HCT116 (cell line): ENCODE measurements around the gene PLEKHG3. TPM values are rescaled to one million over a fixed set of nuclear protein-coding genes. Genes with fewer than 3 reads are reported as not detected.

Experiments
- ATAC-seq: fragments of 200-7000 bp; cut with Tn5 transposase; 2 replicates; pipeline ENCODE4 v1.9.1; 2020; ENCODE audit warnings: mild to moderate bottlenecking, moderate library complexity
- BruUV-seq: library from RNA; stranded (reverse); fragments of 400-500 nt; replicated peaks from 2 replicates; lab custom pipeline; 2021; lab: Mats Ljungman, UMichigan
- CTCF ChIA-PET: fragments of 300-600 bp; sonication (Branson Sonifier 250); formaldehyde crosslinking; loops from one replicate; lab custom pipeline; 2021; ENCODE audit warnings: antibody characterized with exemption; lab: Charles Lee
- POLR2A ChIA-PET: fragments of 300-600, 350-600 bp; sonication (Branson Sonifier 250); formaldehyde crosslinking; loops from one replicate; lab custom pipeline; 2021; ENCODE audit warnings: antibody characterized with exemption; lab: Charles Lee
- RAD21 ChIA-PET, 2 experiments: fragments of 300-600 bp; sonication (Branson Sonifier 250); formaldehyde crosslinking; loops; one replicate each; lab custom pipeline; 2023; ENCODE audit warnings: low total read pairs in 2 of 2; ENCODE audit not compliant: uncharacterized antibody in 2 of 2, unreplicated experiment in 2 of 2, low non-redundant PET in 1 of 2; lab: Charles Lee
- DNase-seq: peaks from one replicate; pipeline ENCODE4 v3.0.0-alpha.2; 2010; ENCODE audit warnings: low read depth, low spot score
- H2AFZ ChIP-seq: fragments of 200-600 bp; shearing (Covaris generic), sonication (generic); 2 replicates; pipeline ENCODE4 v1.6.1; 2017; ENCODE audit warnings: low read depth, mixed run types, mixed read lengths, antibody characterized with exemption, low read length; ENCODE audit not compliant: poor library complexity, severe bottlenecking
- H3K27ac ChIP-seq: 2 replicates; pipeline ENCODE4 v1.5.1; 2012; ENCODE audit warnings: low read depth, low read length
- H3K27me3 ChIP-seq: fragments of 200-600 bp; sonication (generic); 2 replicates; pipeline ENCODE4 v1.6.1; 2016; ENCODE audit warnings: mixed run types, low read length, mixed read lengths; ENCODE audit not compliant: insufficient read depth
- H3K36me3 ChIP-seq, 2 experiments: fragments of 200-500 bp in 1 of 2; fragments of 200-600 bp in 1 of 2; sonication (Bioruptor generic) in 1 of 2; sonication (generic) in 1 of 2; 2 replicates each; pipeline versions ENCODE4 v1.5.1 to v1.6.1; 2014 to 2016; ENCODE audit warnings: low read length in 2 of 2, inconsistent platforms in 1 of 2, mixed read lengths in 1 of 2, mixed run types in 1 of 2; ENCODE audit not compliant: insufficient read depth in 2 of 2, control insufficient read depth in 1 of 2
- H3K4me1 ChIP-seq, 2 experiments: fragments of 200-600 bp in 1 of 2; sonication (generic) in 1 of 2; 2 replicates each; pipeline versions ENCODE4 v1.5.1 to v1.6.1; 2012 to 2017; ENCODE audit warnings: low read length in 2 of 2, inconsistent platforms in 1 of 2, mild to moderate bottlenecking in 1 of 2, mixed read lengths in 1 of 2, mixed run types in 1 of 2, moderate library complexity in 1 of 2; ENCODE audit not compliant: insufficient read depth in 2 of 2, control insufficient read depth in 1 of 2
- H3K4me2 ChIP-seq: fragments of 200-600 bp; sonication (generic); 2 replicates; pipeline ENCODE4 v1.6.1; 2017; ENCODE audit warnings: mixed run types, low read length, mixed read lengths
- H3K4me3 ChIP-seq, 2 experiments: fragments of 200-600 bp in 1 of 2; sonication (generic) in 1 of 2; replicated peaks in 1 of 2; 2 replicates each; pipeline ENCODE4 v1.5.1; 2011 to 2016; ENCODE audit warnings: low read length in 2 of 2, control low read depth in 1 of 2, low read depth in 1 of 2, mild to moderate bottlenecking in 1 of 2, mixed read lengths in 1 of 2, mixed run types in 1 of 2
- H3K79me2 ChIP-seq: fragments of 200-600 bp; sonication (generic); 2 replicates; pipeline ENCODE4 v1.6.1; 2017; ENCODE audit warnings: mild to moderate bottlenecking, mixed run types, low read length, moderate library complexity, mixed read lengths; ENCODE audit not compliant: insufficient read depth
- H3K9ac ChIP-seq: fragments of 200-600 bp; sonication (generic); 2 replicates; pipeline ENCODE4 v1.6.1; 2016; ENCODE audit warnings: low read length, mixed read lengths
- H3K9me2 ChIP-seq: fragments of 200-600 bp; sonication (generic), shearing (Covaris generic); 2 replicates; pipeline ENCODE4 v1.6.1; 2017; ENCODE audit warnings: mixed run types, mild to moderate bottlenecking, moderate library complexity; ENCODE audit not compliant: insufficient read depth
- H3K9me3 ChIP-seq, 2 experiments: fragments of 200-500 bp in 1 of 2; fragments of 200-600 bp in 1 of 2; sonication (Bioruptor generic) in 1 of 2; sonication (generic) in 1 of 2; 2 replicates each; pipeline ENCODE4 v1.6.1; 2014 to 2017; ENCODE audit warnings: low read length in 2 of 2, mixed read lengths in 2 of 2, inconsistent platforms in 1 of 2, low read depth in 1 of 2, mild to moderate bottlenecking in 1 of 2, mixed run types in 1 of 2, moderate library complexity in 1 of 2; ENCODE audit not compliant: control insufficient read depth in 1 of 2, insufficient read depth in 1 of 2
- H4K20me1 ChIP-seq: fragments of 200-600 bp; sonication (generic), shearing (Covaris generic); 2 replicates; pipeline ENCODE4 v1.6.1; 2017; ENCODE audit warnings: mixed run types, mild to moderate bottlenecking, moderate library complexity; ENCODE audit not compliant: insufficient read depth
- CBX3 ChIP-seq: IDR thresholded peaks from 2 replicates; pipeline ENCODE4 v1.6.1; 2012; ENCODE audit warnings: low read depth
- CEBPB ChIP-seq: IDR thresholded peaks from 2 replicates; pipeline ENCODE4 v1.6.1; 2012; ENCODE audit warnings: low read depth
- CTCF ChIP-seq, 3 experiments: fragments of 200-600 bp in 1 of 3; sonication (generic) in 1 of 3; IDR thresholded peaks in 2 of 3; conservative IDR thresholded peaks in 1 of 3; 2 replicates each; pipeline ENCODE4 v1.5.1; 2012 to 2017; ENCODE audit warnings: low read depth in 2 of 3, low read length in 2 of 3, antibody characterized with exemption in 1 of 3, borderline replicate concordance in 1 of 3, control low read depth in 1 of 3, mild to moderate bottlenecking in 1 of 3, mixed read lengths in 1 of 3, mixed run types in 1 of 3, moderate library complexity in 1 of 3; ENCODE audit not compliant: insufficient read depth in 1 of 3
- ELF1 ChIP-seq: IDR thresholded peaks from 2 replicates; pipeline ENCODE4 v1.6.1; 2012; ENCODE audit warnings: low read depth, borderline replicate concordance
- FOSL1 ChIP-seq: IDR thresholded peaks from 2 replicates; pipeline ENCODE4 v1.6.1; 2012; ENCODE audit warnings: low read depth
- JUND ChIP-seq: IDR thresholded peaks from 2 replicates; pipeline ENCODE4 v1.6.1; 2012
- POLR2A ChIP-seq: IDR thresholded peaks from 2 replicates; pipeline ENCODE4 v1.7.0; 2011; ENCODE audit warnings: borderline replicate concordance; ENCODE audit not compliant: insufficient read depth, insufficient read length; ENCODE audit errors: extremely low read depth
- RAD21 ChIP-seq: IDR thresholded peaks from 2 replicates; pipeline ENCODE4 v1.6.1; 2012; ENCODE audit warnings: low read depth, mild to moderate bottlenecking
- TCF7L2 ChIP-seq: IDR thresholded peaks from 2 replicates; pipeline ENCODE4 v1.7.0; 2011; ENCODE audit warnings: borderline replicate concordance, inconsistent platforms; ENCODE audit not compliant: insufficient read depth, insufficient read length; ENCODE audit errors: extremely low read depth
- YY1 ChIP-seq: IDR thresholded peaks from 2 replicates; pipeline ENCODE4 v1.6.1; 2011; ENCODE audit warnings: low read length, low read depth, moderate library complexity, mild to moderate bottlenecking; ENCODE audit not compliant: insufficient replicate concordance; ENCODE audit errors: extremely low read depth
- ZFX ChIP-seq: fragments of 450-650 bp; IDR thresholded peaks from 2 replicates; pipeline ENCODE4 v1.6.1; 2017
- ZNF274 ChIP-seq: fragments of 200-500 bp; sonication (Bioruptor generic); IDR thresholded peaks from 2 replicates; pipeline ENCODE4 v1.6.1; 2014; ENCODE audit warnings: mild to moderate bottlenecking, low read depth, low read length, inconsistent platforms
- intact Hi-C: fragments of 100-400 bp; cut with micrococcal nuclease; formaldehyde crosslinking; loops from 2 replicates; pipeline ENCODE4 v1.10.0; 2022
- total RNA-seq: library from RNA; stranded (reverse); gene quantifications from one replicate; pipeline ENCODE4 v1.2.1, GENCODE V29; 2021; ENCODE audit not compliant: unreplicated experiment
- TF ChIP-seq, protein P1 (sequence below): IDR thresholded peaks from 2 replicates; pipeline ENCODE4 v1.6.1; 2011; ENCODE audit warnings: mild to moderate bottlenecking, low read length, moderate library complexity; ENCODE audit not compliant: insufficient replicate concordance; ENCODE audit errors: extremely low read depth
- TF ChIP-seq, protein P2 (sequence below): IDR thresholded peaks from 2 replicates; pipeline ENCODE4 v1.6.1; 2012

Gene PLEKHG3
- total RNA-seq, 1 experiment from 2014 or later = 55.6 TPM

- TF ChIP-seq FOSL1 (no peak), CEBPB (no peak), CBX3 (no peak), POLR2A (no peak), YY1 (no peak)
Measured at GRCh38 chr14:64773046-64773445, 68.8 kb downstream of the PLEKHG3 start (continued).

DNA sequence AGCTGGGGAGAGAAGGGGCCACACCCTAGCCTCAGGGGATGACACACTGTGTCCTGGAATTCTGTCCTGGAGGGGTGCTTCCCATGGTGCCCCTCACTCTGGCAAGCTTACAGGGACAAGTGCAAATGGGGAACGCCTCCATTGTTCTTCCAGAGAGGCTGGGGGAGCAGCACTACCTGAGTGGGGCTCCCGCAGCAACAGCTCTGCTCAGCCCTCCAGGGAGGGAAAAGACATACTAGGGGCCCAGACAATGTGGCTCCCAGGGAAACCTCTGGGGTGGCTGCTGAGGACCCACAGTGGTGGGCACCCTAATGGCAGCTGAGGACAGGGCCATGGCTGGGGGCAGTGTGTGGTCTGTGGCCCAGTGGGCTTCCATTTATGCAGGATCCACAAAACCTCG lies 69.4 kb downstream of the PLEKHG3 start:
- POLR2A ChIA-PET = no interaction called here

DNA sequence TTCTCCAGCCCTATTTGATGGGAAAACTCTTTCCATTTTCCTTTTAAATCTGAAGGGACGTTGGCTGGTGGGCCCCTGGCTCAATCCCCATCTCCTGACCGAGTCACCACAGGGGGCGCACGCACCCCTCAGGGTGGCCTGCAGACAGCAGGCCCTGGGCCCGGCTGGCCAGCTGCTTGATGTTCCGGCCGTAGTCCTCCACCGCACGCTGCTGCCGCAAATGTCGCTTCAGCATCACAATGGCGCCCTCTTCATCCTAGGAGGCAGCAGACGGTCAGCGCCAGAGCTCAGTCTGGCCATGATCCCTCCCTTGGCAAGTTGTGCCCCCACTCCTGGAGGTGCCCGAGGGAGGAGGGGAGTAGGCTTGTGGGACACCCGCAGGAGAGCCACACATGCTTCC lies 70.0 kb downstream of the PLEKHG3 start:
- no peak overlapping the region for H2AFZ ChIP-seq
- intact Hi-C loops = no loop called here
- H3K4me1 ChIP-seq = peaks cover 0 to 4% of the 10 kb centered on the region in 2 experiments; a peak in 1 of 4 replicates
- no peaks in the 10 kb centered on the region for H4K20me1 ChIP-seq
- no peak overlapping the region for H3K27ac ChIP-seq
- DNase-seq (no peak), ATAC-seq (no peak)
- H3K79me2 ChIP-seq = no peaks in the 10 kb centered on the region
- POLR2A ChIA-PET = no interaction called here
- CTCF ChIA-PET = interaction anchor here (0.8 to 2.8 kb wide), 3 partner anchors 10 to 117 kb away, joined by 3 to 17 read pairs (median 8); no protein-coding TSS in a partner anchor
- no peaks in the 10 kb centered on the region for H3K9me3 ChIP-seq
- no peaks in the 10 kb centered on the region for H3K9me2 ChIP-seq
- H3K4me3 ChIP-seq = no peak overlapping the region
- H3K36me3 ChIP-seq = no peaks in the 10 kb centered on the region
- RAD21 ChIA-PET = no interaction called here
- BruUV-seq = no TSS peak
- no peaks in the 10 kb centered on the region for H3K27me3 ChIP-seq
- H3K4me2 ChIP-seq = no peak overlapping the region
- no peak overlapping the region for H3K9ac ChIP-seq
- TF ChIP-seq YY1 (no peak), CBX3 (no peak), TCF7L2 (no peak), CTCF (IDR thresholded peaks at IDR 0.05 in 2 of 3, conservative IDR thresholded peaks at IDR 0.05 in 1 of 3; ENCODE audit: borderline replicate concordance in 1 of 3, insufficient read depth in 1 of 3, low read depth in 2 of 3, low read length in 2 of 3) (no peak), POLR2A (no peak), ELF1 (no peak), ZNF274 (no peak), ZFX (no peak)
- TF ChIP-seq, protein P1, sequence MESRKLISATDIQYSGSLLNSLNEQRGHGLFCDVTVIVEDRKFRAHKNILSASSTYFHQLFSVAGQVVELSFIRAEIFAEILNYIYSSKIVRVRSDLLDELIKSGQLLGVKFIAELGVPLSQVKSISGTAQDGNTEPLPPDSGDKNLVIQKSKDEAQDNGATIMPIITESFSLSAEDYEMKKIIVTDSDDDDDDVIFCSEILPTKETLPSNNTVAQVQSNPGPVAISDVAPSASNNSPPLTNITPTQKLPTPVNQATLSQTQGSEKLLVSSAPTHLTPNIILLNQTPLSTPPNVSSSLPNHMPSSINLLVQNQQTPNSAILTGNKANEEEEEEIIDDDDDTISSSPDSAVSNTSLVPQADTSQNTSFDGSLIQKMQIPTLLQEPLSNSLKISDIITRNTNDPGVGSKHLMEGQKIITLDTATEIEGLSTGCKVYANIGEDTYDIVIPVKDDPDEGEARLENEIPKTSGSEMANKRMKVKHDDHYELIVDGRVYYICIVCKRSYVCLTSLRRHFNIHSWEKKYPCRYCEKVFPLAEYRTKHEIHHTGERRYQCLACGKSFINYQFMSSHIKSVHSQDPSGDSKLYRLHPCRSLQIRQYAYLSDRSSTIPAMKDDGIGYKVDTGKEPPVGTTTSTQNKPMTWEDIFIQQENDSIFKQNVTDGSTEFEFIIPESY = no peak

More for the DNA sequence above, 69.4 kb downstream of the PLEKHG3 start:
- TF ChIP-seq, protein P2, sequence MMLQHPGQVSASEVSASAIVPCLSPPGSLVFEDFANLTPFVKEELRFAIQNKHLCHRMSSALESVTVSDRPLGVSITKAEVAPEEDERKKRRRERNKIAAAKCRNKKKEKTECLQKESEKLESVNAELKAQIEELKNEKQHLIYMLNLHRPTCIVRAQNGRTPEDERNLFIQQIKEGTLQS = no peak
- no peak for TF ChIP-seq ZFX
- TF ChIP-seq RAD21 = no peak
- no peak for TF ChIP-seq JUND
- no peak for TF ChIP-seq FOSL1
- TF ChIP-seq, all 23 proteins: peak for 0
- Histone ChIP-seq H3K9me3 (no peaks in the 10 kb centered on the region), H3K36me3 (no peaks in the 10 kb centered on the region), H3K79me2 (no peaks in the 10 kb centered on the region), H3K9ac (no peak overlapping the region), H3K4me2 (no peak overlapping the region), H4K20me1 (no peaks in the 10 kb centered on the region), H3K9me2 (no peaks in the 10 kb centered on the region), H3K4me3 (no peak overlapping the region), H3K27ac (no peak overlapping the region), H3K4me1 (peaks cover 0 to 4% of the 10 kb centered on the region in 2 experiments; a peak in 1 of 4 replicates), H3K27me3 (no peaks in the 10 kb centered on the region), H2AFZ (no peak overlapping the region)
- intact Hi-C loops = no loop called here
- ChIA-PET RAD21 (no interaction called here), CTCF (interaction anchor here (0.8 to 2.6 kb wide), 3 partner anchors 11 to 118 kb away, joined by 3 to 17 read pairs (median 9); no protein-coding TSS in a partner anchor)
- ATAC-seq = no peak
- DNase-seq = no peak
- BruUV-seq = no TSS peak
